ENCODE results near the gene GRAP2.

DNA sequence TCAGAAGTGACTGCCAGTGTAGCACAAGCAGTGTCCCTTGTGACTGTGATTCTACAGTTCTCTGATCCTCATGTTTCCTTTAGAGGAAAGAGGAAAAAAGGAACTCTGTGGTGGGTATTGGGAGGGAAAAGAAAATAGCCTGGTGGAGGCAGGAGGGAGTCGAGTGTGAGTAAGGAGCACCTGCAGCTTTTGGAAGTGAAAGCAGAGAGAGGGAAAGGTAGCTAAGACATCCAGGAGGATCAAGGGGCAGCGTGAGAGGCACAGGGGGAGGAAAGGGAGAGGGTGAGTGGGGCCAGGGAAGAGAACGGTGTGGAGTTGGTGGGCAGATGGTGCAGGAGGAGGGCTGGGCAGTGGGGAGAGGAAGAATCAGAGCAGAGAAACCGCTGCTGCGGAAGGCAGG is 71.8 kb downstream of the GRAP2 start:
- TF ChIP-seq CTCF (IDR thresholded peaks at IDR 0.05; ENCODE audit: low read depth, low read length) (no peak), POLR2A (IDR thresholded peaks at IDR 0.05; ENCODE audit: extremely low read depth, insufficient read length) (no peak)
- TF ChIP-seq, protein P1, sequence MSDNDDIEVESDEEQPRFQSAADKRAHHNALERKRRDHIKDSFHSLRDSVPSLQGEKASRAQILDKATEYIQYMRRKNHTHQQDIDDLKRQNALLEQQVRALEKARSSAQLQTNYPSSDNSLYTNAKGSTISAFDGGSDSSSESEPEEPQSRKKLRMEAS (IDR thresholded peaks at IDR 0.05; ENCODE audit: low read depth, low read length), result no peak
